Panc1 (cell line): Measurements from ENCODE around the gene RPL26. TPM values are rescaled to one million over a fixed set of nuclear protein-coding genes. Genes with fewer than 3 reads are reported as not detected.
"Not testable (repeated sequence)": the region's sequence is repeated elsewhere in the genome, so short reads cannot be mapped to it uniquely, and the experiment has no call there.

Experiments used
- ATAC-seq: fragments of 200-7000 bp; cut with Tn5 transposase; 2 replicates; pipeline ENCODE4 v1.9.1; 2020; ENCODE audit warnings: mild to moderate bottlenecking, moderate library complexity
- BruUV-seq: library from RNA; stranded (reverse); fragments of 400-500 nt; replicated peaks from 2 replicates; lab custom pipeline; 2021; lab: Mats Ljungman, UMichigan
- CTCF ChIA-PET: fragments of 300-600 bp; sonication (Branson Sonifier 250); formaldehyde crosslinking; loops from one replicate; lab custom pipeline; 2022; ENCODE audit warnings: antibody characterized with exemption; lab: Charles Lee
- POLR2A ChIA-PET: fragments of 300-600 bp; sonication (Branson Sonifier 250); formaldehyde crosslinking; loops from one replicate; lab custom pipeline; 2022; ENCODE audit warnings: antibody characterized with exemption; lab: Charles Lee
- DNase-seq: peaks from one replicate; pipeline ENCODE4 v3.0.0-alpha.2; 2010; ENCODE audit warnings: low read depth, low spot score
- H3K27ac ChIP-seq: 2 replicates; pipeline ENCODE4 v1.5.1; 2011; ENCODE audit warnings: mild to moderate bottlenecking, low read length, inconsistent platforms
- H3K27me3 ChIP-seq: fragments of 200-500 bp; sonication (Bioruptor generic); 2 replicates; pipeline ENCODE4 v1.6.0; 2014; ENCODE audit warnings: low read length, inconsistent platforms; ENCODE audit not compliant: control insufficient read depth, insufficient read depth
- H3K36me3 ChIP-seq: fragments of 200-500 bp; sonication (Bioruptor generic); 2 replicates; pipeline ENCODE4 v1.5.1; 2014; ENCODE audit warnings: inconsistent platforms, mild to moderate bottlenecking, low read length, moderate library complexity; ENCODE audit not compliant: control insufficient read depth, insufficient read depth
- H3K4me1 ChIP-seq: 2 replicates; pipeline ENCODE4 v1.5.1; 2011; ENCODE audit warnings: inconsistent platforms, mild to moderate bottlenecking, low read length, moderate library complexity; ENCODE audit not compliant: control insufficient read depth, insufficient read depth
- H3K4me3 ChIP-seq, 2 experiments: 2 replicates each; pipeline ENCODE4 v1.5.1; 2011 to 2012; ENCODE audit warnings: low read depth in 2 of 2, low read length in 2 of 2, mild to moderate bottlenecking in 2 of 2, inconsistent platforms in 1 of 2, moderate library complexity in 1 of 2
- H3K9me3 ChIP-seq: fragments of 200-500 bp; sonication (Bioruptor generic); 2 replicates; pipeline ENCODE4 v1.5.1; 2014; ENCODE audit warnings: low read depth, mild to moderate bottlenecking, inconsistent platforms, low read length, moderate library complexity; ENCODE audit not compliant: control insufficient read depth, insufficient read depth
- POLR2AphosphoS5 ChIP-seq: IDR thresholded peaks from 2 replicates; pipeline ENCODE4 v1.6.1; 2012; ENCODE audit warnings: mild to moderate bottlenecking, low read depth, low read length, moderate library complexity
- SIN3A ChIP-seq: IDR thresholded peaks from 2 replicates; pipeline ENCODE4 v1.6.1; 2012; ENCODE audit warnings: low read depth, mild to moderate bottlenecking, low read length, moderate library complexity, borderline replicate concordance; ENCODE audit not compliant: insufficient read depth
- TCF7L2 ChIP-seq: IDR thresholded peaks from 2 replicates; pipeline ENCODE4 v1.6.1; 2011; ENCODE audit warnings: mild to moderate bottlenecking, low read depth, low read length, inconsistent platforms
- in situ Hi-C: cut with HindIII; loops from 2 replicates; pipeline ENCODE4 v1.10.0; 2016; ENCODE audit warnings: low sequenced_read_pairs, low pct_unique_long_range_greater_than_20kb
- intact Hi-C: fragments of 100-400 bp; cut with micrococcal nuclease; formaldehyde crosslinking; loops from one replicate; pipeline ENCODE4 v1.10.0; 2022; ENCODE audit not compliant: unreplicated experiment
- total RNA-seq: library from RNA; stranded (reverse); gene quantifications from one replicate; pipeline ENCODE4 v1.2.1, GENCODE V29; 2021; ENCODE audit not compliant: unreplicated experiment
- TF ChIP-seq, protein P1 (sequence below), 2 experiments: IDR thresholded peaks; 2 replicates each; pipeline ENCODE4 v1.6.1; 2011 to 2012; ENCODE audit warnings: low read depth in 2 of 2, control low read depth in 1 of 2, low read length in 1 of 2, mild to moderate bottlenecking in 1 of 2, moderate library complexity in 1 of 2; ENCODE audit not compliant: insufficient read depth in 1 of 2
- TF ChIP-seq, protein P2 (sequence below): fragments of 450-650 bp; IDR thresholded peaks from 2 replicates; pipeline ENCODE4 v1.5.1; 2017; ENCODE audit warnings: mild to moderate bottlenecking

Gene RPL26
- total RNA-seq, 1 experiment from 2014 or later = 865 TPM

DNA sequence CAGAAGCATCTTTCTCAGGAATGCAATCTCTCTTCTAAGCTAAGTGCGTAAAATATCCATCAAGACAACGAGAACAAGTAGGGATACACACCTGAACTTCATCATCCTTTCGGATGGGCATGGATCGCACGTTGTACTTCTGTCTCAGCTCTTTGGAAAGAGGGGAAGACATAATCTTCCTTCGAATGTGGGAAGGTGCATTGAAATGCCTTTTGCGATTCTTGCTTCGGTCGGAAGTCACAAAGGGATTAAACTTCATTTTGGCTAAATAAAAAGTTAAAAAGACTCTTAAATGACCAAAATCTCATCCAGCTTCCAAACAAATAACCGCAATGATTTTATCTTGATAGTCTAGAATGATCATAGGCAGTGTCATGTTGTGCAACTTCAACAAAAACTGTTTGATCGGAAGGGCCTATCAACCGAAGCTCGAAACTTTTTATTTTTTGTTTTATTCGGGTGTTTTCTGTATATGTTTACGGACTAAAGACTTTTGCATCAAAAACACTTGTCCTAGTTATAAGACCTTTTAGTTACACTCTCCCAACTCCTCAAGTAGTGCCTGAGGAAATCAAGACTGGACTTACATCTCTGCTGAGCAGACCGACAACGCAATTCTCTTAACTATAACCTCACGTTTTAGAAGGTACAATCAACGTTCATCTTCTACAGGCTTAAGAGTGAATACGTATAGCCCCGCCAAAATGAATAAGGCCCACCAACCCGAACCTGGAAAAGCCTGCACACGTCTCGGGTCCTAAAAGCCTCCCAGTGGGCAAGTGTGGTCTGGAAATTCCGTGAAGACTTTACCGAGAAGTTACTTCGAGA, 727 bp downstream of the RPL26 start:
- DNase-seq (no peak), ATAC-seq (no peak)
- Histone ChIP-seq H3K27me3 (no peaks in the 10 kb centered on the region), H3K4me3 (peak overlapping the region; percentile 68 to 99), H3K27ac (peak overlapping the region; percentile 92), H3K4me1 (peaks cover 44% of the 10 kb centered on the region), H3K9me3 (no peaks in the 10 kb centered on the region), H3K36me3 (peaks cover 39% of the 10 kb centered on the region)
- ChIA-PET POLR2A (interaction anchor here (0.6 kb wide), 1 partner anchor 34 kb away, joined by 6 read pairs; no protein-coding TSS in a partner anchor), CTCF (interaction anchor here (0.5 kb wide), 1 partner anchor 287 kb away, joined by 5 read pairs; no protein-coding TSS in a partner anchor)
- intact Hi-C loops (loop anchor here (5.0 kb wide), 1 partner anchor 365 kb away; no protein-coding TSS in a partner anchor), in situ Hi-C loops (no loop called here)
- TF ChIP-seq POLR2AphosphoS5 (no peak), TCF7L2 (no peak), SIN3A (no peak)
- TF ChIP-seq, protein P1, sequence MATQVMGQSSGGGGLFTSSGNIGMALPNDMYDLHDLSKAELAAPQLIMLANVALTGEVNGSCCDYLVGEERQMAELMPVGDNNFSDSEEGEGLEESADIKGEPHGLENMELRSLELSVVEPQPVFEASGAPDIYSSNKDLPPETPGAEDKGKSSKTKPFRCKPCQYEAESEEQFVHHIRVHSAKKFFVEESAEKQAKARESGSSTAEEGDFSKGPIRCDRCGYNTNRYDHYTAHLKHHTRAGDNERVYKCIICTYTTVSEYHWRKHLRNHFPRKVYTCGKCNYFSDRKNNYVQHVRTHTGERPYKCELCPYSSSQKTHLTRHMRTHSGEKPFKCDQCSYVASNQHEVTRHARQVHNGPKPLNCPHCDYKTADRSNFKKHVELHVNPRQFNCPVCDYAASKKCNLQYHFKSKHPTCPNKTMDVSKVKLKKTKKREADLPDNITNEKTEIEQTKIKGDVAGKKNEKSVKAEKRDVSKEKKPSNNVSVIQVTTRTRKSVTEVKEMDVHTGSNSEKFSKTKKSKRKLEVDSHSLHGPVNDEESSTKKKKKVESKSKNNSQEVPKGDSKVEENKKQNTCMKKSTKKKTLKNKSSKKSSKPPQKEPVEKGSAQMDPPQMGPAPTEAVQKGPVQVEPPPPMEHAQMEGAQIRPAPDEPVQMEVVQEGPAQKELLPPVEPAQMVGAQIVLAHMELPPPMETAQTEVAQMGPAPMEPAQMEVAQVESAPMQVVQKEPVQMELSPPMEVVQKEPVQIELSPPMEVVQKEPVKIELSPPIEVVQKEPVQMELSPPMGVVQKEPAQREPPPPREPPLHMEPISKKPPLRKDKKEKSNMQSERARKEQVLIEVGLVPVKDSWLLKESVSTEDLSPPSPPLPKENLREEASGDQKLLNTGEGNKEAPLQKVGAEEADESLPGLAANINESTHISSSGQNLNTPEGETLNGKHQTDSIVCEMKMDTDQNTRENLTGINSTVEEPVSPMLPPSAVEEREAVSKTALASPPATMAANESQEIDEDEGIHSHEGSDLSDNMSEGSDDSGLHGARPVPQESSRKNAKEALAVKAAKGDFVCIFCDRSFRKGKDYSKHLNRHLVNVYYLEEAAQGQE (IDR thresholded peaks at IDR 0.05; ENCODE audit: insufficient read depth in 1 of 2, low read depth in 2 of 2, low read length in 1 of 2) = no peak
- TF ChIP-seq, protein P2, sequence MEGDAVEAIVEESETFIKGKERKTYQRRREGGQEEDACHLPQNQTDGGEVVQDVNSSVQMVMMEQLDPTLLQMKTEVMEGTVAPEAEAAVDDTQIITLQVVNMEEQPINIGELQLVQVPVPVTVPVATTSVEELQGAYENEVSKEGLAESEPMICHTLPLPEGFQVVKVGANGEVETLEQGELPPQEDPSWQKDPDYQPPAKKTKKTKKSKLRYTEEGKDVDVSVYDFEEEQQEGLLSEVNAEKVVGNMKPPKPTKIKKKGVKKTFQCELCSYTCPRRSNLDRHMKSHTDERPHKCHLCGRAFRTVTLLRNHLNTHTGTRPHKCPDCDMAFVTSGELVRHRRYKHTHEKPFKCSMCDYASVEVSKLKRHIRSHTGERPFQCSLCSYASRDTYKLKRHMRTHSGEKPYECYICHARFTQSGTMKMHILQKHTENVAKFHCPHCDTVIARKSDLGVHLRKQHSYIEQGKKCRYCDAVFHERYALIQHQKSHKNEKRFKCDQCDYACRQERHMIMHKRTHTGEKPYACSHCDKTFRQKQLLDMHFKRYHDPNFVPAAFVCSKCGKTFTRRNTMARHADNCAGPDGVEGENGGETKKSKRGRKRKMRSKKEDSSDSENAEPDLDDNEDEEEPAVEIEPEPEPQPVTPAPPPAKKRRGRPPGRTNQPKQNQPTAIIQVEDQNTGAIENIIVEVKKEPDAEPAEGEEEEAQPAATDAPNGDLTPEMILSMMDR = no peak
- TSS peak; percentile 81 for BruUV-seq

DNA sequence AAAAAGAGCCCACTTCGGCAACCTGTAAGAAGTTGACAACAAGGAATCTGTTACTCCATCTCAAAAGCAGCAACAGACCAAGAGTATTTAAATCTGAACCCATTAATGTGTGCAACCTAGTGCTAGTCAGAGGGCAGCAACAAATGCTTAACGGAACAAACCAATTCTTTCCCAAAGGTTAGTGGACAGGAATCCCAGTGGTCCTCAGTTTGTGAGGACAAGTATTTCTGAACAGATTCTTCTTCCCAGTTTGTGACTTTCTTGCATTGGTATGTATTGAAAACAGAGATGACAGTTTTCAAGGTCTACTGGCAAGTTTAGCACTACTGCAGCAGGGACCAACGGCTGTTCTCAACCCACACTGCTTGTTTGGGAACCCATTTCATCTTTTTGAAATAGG, 2.9 kb downstream of the RPL26 start:
- in situ Hi-C loops (no loop called here), intact Hi-C loops (loop anchor here (5.0 kb wide), 1 partner anchor 367 kb away; no protein-coding TSS in a partner anchor)
- Histone ChIP-seq H3K36me3 (peaks cover 45% of the 10 kb centered on the region), H3K27ac (peak overlapping the region; percentile 92), H3K4me3 (peak overlapping the region; percentile 68 to 99), H3K9me3 (no peaks in the 10 kb centered on the region), H3K27me3 (no peaks in the 10 kb centered on the region), H3K4me1 (peaks cover 50% of the 10 kb centered on the region)
- ChIA-PET POLR2A (no interaction called here), CTCF (no interaction called here)
- ATAC-seq (no peak), DNase-seq (no peak)
- TF ChIP-seq, protein P1 (IDR thresholded peaks at IDR 0.05; ENCODE audit: insufficient read depth in 1 of 2, low read depth in 2 of 2, low read length in 1 of 2) = no peak
- no peak for TF ChIP-seq POLR2AphosphoS5
- TF ChIP-seq TCF7L2 = no peak
- TF ChIP-seq, protein P2 = no peak
- no peak for TF ChIP-seq SIN3A
- no TSS peak for BruUV-seq

DNA sequence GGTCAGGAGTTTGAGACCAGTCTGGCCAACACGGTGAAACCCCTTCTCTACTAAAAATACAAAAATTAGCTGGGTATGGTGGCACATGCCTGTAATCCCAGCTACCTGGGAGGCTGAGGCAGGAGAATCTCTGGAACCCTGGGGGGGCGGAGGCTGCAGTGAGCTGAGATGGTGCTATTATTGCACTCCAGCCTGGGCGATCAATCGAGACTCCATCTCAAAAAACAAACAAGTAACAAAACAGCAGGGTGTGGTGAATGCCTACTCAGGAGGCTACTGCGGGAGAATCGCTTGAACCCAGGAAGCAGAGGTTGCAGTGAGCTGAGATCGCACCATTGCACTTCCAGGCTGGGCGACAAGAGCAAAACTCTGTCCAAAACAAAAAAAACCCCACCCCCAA, 4.9 kb downstream of the RPL26 start:
- CTCF ChIA-PET = not testable (repeated sequence)

More for the DNA sequence above, 4.9 kb downstream of the RPL26 start:
- H3K36me3 ChIP-seq = peaks cover 45% of the 10 kb centered on the region
- H3K4me3 ChIP-seq, H3K27me3 ChIP-seq, in situ Hi-C loops, intact Hi-C loops, POLR2A ChIA-PET, ATAC-seq, DNase-seq, H3K9me3 ChIP-seq, BruUV-seq, H3K27ac ChIP-seq: not testable (repeated sequence)
- H3K4me1 ChIP-seq = peaks cover 44% of the 10 kb centered on the region
